LNCaP clone FGC (cell line): ENCODE measurements around the gene MRPS9.

Experiments used
- DNase-seq: peaks from one replicate; pipeline ENCODE4 v3.0.0-alpha.2; 2011; ENCODE audit warnings: low read depth
- H3K4me3 ChIP-seq: 2 replicates; pipeline ENCODE4 v1.5.1; 2011; ENCODE audit warnings: mild to moderate bottlenecking, low read depth, low read length, control low read depth
- TF ChIP-seq, protein P1 (sequence below): IDR thresholded peaks from 2 replicates; pipeline ENCODE4 v1.5.1; 2012; ENCODE audit warnings: mild to moderate bottlenecking; ENCODE audit not compliant: control insufficient read depth, insufficient read depth; ENCODE audit errors: extremely low read depth

The MRPS9 gene

GRCh38 chr2:105037572-105038382 is at the start of gene MRPS9:
Gene MRPS9 (plus strand): TSS chr2:105038069. CDS start chr2:105038093, 24 bp downstream.
- peak within 1 kb of the TSS; percentile 71 for H3K4me3 ChIP-seq
- peak; percentile 85 for DNase-seq

DNA sequence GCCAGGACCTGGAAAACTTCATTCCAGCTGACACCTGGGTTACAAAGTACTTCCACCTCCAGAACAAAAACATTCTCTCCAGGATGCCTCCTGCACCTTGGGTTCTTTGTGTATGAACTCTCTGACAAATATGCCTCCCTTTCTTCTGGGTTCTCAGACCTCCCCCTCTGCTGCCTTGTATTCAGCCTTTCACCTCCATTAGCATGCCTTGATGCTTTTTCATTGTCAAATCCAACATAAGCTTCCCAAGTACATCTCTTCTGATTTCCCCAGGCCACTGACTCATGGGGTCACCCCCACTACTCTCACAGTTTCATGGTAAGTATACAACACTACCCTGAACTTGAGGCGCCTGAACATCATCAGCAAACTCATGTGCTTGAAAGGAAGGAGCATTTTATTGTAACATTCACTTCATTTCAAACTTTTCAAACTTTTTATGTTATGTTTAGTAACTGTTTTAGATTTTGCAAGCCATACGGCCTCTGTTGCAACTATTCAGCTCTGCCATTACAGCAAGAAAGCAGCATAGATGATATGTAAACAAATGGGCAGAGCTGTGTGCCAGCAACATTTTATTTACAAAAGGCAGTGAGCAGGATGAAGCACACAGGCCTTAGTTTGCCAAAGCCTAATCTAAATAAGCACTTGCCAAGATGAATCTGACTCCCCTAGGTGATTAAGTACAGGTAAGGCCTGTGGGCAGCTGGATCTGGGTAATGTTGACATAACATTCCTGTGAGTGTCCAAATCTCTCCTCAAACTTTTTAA is 32.5 kb upstream of the MRPS9 start:
- H3K4me3 ChIP-seq = no peak overlapping the region
- TF ChIP-seq, protein P1, sequence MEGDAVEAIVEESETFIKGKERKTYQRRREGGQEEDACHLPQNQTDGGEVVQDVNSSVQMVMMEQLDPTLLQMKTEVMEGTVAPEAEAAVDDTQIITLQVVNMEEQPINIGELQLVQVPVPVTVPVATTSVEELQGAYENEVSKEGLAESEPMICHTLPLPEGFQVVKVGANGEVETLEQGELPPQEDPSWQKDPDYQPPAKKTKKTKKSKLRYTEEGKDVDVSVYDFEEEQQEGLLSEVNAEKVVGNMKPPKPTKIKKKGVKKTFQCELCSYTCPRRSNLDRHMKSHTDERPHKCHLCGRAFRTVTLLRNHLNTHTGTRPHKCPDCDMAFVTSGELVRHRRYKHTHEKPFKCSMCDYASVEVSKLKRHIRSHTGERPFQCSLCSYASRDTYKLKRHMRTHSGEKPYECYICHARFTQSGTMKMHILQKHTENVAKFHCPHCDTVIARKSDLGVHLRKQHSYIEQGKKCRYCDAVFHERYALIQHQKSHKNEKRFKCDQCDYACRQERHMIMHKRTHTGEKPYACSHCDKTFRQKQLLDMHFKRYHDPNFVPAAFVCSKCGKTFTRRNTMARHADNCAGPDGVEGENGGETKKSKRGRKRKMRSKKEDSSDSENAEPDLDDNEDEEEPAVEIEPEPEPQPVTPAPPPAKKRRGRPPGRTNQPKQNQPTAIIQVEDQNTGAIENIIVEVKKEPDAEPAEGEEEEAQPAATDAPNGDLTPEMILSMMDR = no peak

More at GRCh38 chr2:105037572-105038382, at the start of gene MRPS9:
- TF ChIP-seq, protein P1 = no peak

GRCh38 chr2:105007367-105007766 is 30.5 kb upstream of the MRPS9 start:
- DNase-seq = no peak
- TF ChIP-seq, protein P1 = no peak
- H3K4me3 ChIP-seq = no peak overlapping the region

More for the DNA sequence above, 32.5 kb upstream of the MRPS9 start:
- DNase-seq = peak; percentile 96

- no peak overlapping the region for H3K4me3 ChIP-seq
- DNase-seq = no peak
- TF ChIP-seq, protein P1 = no peak
Observed at GRCh38 chr2:105032476-105032875, 5.4 kb upstream of the MRPS9 start.

GRCh38 chr2:105034170-105034569 is 3.7 kb upstream of the MRPS9 start:
- TF ChIP-seq, protein P1 = no peak
- DNase-seq = no peak
- no peak overlapping the region for H3K4me3 ChIP-seq

- TF ChIP-seq, protein P1 = no peak
- peak overlapping the region; percentile 71 for H3K4me3 ChIP-seq
- no peak for DNase-seq
Observed at GRCh38 chr2:105038383-105039061, 653 bp downstream of the MRPS9 start.
